ENCODE measurements around the gene LY6G5B.

- TF ChIP-seq GATA2 (IDR thresholded peaks at IDR 0.05; ENCODE audit: low read depth, low read length) (no peak), GATA3 (IDR thresholded peaks at IDR 0.05; ENCODE audit: low read depth, low read length) (no peak)
Observed at GRCh38 chr6:31658983-31659648, 10.7 kb upstream of the LY6G5B start.

All from SH-SY5Y (cell line).